HG02642 (cell line): ENCODE results near the gene SLC26A2.
A peak's percentile ranks its signal among the peaks of the same experiment; 100 is the strongest.

Experiments used
- ATAC-seq: cut with Tn5 transposase; IDR thresholded peaks from one replicate; pipeline ENCODE4 v1.9.1; 2021; ENCODE audit warnings: mild to moderate bottlenecking; ENCODE audit not compliant: unreplicated experiment, poor library complexity

Gene SLC26A2

GRCh38 chr5:149960272-149961185 is at the start of gene SLC26A2:
Gene SLC26A2 (plus strand): TSS chr5:149960758. CDS start chr5:149977653, 16,895 bp downstream.
- peak; percentile 99 for ATAC-seq

- no peak for ATAC-seq
These were observed 49.5 kb upstream of the SLC26A2 start for GRCh38 chr5:149911031-149911430.

DNA sequence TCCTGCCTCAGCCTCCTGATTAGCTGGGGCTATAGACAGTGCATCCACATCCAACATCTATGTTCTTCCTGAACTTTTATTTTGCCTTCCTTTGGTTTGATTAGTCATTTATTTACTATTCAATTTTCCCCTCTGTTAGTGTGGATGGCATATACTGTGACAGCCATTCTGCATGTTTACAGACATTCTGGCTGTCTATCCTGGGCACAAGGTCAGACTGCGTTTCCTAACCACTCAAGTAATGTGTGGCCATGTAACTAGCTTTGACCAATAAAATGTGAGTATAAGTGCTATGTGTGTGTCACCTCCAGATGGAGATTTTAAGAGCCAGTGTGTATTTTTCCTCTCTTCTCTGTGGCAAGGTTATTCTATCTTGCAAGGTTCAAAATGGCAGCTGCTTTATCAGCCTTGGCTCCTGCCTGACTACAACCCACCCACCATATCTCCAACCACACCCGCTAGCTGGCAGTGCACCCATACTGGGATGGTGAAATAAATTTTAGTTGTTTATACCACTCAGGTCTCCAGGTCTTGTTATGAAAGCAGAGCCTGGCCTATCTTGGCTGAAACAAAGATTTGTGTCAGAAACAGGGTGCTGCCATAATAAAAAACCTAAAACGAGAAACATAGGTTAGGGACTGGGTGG is 48.2 kb upstream of the SLC26A2 start:
- ATAC-seq = no peak

- no peak for ATAC-seq
These were observed 46.8 kb upstream of the SLC26A2 start for GRCh38 chr5:149913436-149914419.

GRCh38 chr5:149915392-149916260 is 44.9 kb upstream of the SLC26A2 start:
- no peak for ATAC-seq

DNA sequence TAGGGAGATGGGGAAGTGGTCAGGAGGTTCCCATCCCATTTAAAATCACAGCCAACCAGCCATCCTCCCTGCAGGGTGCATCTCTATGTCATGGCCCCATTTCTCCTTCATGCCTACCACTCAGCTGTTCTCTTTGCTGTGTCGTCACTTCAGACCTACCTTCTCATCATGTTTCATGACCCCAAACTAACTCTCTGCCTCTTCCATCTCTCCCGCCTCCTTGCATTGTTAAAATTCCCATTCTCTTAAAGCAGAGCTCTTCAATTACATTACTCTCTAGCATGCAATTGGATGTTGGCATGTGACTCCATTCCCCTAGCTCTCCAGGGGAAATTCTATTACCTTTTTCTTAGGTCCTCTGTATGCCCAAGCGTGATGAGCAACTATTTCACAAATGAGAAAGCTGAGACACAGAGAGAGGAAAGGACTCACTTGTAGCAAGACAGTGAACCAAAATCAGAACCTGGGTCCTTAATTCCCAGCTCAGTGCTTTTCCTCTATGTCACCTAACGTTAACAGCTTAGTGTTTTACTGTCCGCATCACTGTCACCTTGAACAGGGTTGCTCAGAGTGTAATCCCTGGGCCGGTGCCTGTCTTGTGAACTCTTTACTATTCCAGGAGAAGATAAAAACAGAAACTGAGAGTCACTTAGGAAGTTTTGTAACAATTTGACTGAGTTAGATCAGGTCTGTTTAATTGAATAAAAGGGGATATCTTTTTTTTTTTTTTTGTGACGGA is 44.1 kb upstream of the SLC26A2 start:
- no peak for ATAC-seq

GRCh38 chr5:149917073-149917676 is 43.4 kb upstream of the SLC26A2 start:
- no peak for ATAC-seq

- ATAC-seq = no peak
These were observed 39.0 kb upstream of the SLC26A2 start for GRCh38 chr5:149921597-149921996.

- ATAC-seq = no peak
These were observed 37.6 kb upstream of the SLC26A2 start for GRCh38 chr5:149922950-149923349.

- ATAC-seq = no peak
These were observed 36.1 kb upstream of the SLC26A2 start for GRCh38 chr5:149924486-149924885.

DNA sequence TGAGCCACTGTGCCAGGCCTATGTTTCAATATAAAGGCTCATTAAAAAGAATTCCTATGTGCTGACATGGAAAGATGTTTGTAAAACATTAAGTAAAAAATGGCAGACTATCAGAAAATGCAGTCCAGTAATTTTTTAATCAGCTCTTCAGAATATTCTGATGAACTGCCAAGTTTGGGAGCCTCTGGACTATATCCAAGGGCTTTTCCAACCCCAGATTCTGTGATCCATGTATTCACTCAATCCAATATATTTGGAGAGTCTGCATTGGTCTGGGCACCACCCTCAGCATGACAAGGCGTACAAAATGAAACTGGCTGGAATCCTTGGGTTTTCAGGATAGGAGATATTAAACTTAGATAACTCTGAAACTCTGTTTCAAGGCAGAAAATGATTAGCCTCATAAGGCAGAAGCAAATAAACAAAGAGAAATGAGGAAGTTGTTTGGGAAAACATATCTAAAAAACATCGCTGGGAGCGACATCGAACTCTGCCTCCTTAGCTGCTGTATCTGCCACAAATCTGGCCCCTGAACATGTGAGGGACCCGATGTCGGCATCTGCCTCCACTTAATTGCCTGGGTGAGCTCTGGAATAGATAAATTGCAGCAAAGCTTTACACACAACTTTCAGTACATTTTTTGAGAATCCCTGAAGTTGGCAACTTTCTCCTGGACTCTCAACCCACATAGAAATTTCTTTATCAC is 30.4 kb upstream of the SLC26A2 start:
- no peak for ATAC-seq

DNA sequence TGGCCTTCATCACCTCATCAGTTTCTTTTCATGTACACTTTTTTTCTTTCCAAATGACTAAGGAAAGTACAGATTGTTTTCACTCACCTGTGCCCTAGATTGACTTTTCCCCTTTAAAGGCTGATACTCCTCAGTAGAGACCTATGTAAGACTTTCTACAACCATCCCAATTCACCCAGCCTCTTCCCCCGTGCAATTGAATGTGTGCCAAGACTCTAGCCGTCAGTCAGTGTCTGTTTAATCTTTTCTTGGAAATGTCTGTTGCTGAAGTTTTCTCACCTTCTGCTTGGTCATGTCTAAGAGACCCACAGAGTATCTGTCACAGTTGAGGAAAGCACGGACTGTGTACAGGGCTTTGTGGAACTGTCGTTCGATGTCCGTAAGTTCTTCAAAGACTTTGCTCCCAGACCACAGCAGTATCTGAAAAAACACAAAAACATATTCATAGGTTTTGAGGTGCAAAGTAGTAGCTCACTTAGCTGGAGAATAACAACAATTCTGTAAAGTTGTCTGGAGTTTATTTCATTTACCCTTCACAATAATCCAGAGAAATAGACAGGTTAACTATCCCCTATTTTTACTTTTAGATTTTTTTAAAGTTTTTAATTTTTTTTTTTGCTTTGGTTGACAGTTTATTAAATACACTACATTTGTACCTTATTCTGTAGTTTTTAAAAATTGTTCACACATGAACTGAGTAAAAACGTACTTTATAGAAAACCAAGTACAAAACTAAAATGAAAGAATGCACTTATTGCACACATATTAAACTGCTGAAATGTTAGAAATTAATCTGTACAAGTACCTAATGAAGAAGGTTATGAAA is 29.6 kb upstream of the SLC26A2 start:
- no peak for ATAC-seq

DNA sequence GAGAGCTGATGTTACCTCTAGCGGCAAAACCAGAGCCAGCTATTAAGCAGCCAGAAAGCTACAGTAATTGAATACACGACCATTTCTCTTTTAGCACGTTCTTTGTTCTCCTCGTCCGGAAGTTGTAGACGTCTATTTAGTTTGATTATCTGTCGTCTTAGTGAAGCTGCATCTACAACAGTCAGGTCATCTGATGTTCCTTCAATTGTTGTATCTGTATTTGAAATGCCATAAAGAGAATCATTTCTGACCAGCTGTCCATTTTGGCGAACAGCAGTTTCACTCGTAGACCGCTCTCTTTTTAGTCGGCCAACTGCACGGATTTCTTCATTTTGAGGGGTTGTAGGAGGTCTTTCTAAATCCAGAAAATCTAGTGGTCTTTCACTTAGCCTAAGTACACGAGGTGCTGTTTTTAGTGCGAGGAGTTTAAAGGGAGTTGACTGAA is 28.5 kb upstream of the SLC26A2 start:
- no peak for ATAC-seq

DNA sequence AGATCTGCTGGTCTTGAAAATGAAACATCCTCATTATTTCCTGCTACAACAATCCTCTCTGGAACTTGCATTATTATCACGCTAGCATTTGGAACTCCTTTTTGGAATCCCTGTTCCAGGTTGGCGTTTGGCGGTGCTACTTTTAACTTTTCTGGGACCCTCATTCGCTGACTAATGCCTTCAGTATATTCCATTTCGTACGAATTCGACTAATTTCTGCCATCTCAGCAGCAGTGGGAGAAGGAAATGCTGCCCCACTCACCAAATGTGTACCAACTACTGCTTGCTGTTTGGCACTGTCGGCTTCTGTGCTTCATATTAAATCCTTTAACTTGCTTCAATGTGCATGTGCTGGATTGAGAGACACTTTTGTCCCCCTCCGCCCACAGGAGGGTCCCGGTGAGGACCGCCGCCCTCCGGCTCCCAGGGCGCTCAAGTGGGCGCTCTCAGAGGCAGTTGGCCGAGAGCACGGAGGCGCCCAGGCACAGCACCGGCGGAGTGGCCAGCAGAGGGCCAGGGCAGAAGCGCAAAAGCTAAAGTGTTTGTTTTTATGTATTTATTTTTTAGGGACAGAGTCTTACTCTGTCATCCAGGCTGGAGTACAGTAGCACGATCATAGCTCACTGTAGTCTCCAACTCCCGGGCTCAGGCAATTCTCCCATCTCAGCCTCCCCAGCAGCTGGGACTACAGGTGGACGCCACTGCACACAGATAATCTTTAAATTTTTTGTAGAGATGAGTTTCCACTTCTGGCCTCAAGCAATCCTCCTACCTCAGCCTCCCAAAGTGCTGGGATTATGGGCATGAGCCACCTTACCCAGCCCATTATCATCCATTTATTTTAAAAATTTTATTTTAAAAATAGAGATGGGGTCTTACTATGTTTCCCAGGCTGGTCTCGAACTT is 27.9 kb upstream of the SLC26A2 start:
- no peak for ATAC-seq

- no peak for ATAC-seq
These were observed 25.1 kb upstream of the SLC26A2 start for GRCh38 chr5:149935431-149935901.
